ENCODE measurements around the gene CRYGD.

DNA sequence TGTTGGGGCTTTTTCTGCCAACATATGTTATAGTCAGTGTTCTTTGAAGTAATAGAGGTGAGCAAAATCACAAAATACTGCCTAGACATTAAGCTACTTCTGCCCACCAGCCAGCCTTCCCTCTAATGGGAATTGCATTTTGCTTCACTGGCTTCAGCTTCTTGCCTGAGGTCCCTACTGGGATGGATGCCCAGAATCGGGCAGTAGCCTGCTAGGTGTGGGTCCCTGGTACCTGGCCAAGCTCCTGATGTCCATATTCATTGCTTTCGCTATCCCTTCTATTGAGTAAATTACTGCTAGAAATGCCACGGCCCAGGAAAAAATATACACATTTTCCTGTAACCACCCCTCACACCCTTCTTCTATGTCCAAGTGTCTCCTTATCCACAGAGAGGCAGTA lies 27.0 kb downstream of the CRYGD start:
- TF ChIP-seq, protein P1, sequence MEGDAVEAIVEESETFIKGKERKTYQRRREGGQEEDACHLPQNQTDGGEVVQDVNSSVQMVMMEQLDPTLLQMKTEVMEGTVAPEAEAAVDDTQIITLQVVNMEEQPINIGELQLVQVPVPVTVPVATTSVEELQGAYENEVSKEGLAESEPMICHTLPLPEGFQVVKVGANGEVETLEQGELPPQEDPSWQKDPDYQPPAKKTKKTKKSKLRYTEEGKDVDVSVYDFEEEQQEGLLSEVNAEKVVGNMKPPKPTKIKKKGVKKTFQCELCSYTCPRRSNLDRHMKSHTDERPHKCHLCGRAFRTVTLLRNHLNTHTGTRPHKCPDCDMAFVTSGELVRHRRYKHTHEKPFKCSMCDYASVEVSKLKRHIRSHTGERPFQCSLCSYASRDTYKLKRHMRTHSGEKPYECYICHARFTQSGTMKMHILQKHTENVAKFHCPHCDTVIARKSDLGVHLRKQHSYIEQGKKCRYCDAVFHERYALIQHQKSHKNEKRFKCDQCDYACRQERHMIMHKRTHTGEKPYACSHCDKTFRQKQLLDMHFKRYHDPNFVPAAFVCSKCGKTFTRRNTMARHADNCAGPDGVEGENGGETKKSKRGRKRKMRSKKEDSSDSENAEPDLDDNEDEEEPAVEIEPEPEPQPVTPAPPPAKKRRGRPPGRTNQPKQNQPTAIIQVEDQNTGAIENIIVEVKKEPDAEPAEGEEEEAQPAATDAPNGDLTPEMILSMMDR (IDR thresholded peaks at IDR 0.05), result no peak
- TF ChIP-seq ZNF396 (CRISPR knock-in tag; IDR thresholded peaks at IDR 0.05; ENCODE audit: borderline replicate concordance), result no peak
- TF ChIP-seq, protein P2, sequence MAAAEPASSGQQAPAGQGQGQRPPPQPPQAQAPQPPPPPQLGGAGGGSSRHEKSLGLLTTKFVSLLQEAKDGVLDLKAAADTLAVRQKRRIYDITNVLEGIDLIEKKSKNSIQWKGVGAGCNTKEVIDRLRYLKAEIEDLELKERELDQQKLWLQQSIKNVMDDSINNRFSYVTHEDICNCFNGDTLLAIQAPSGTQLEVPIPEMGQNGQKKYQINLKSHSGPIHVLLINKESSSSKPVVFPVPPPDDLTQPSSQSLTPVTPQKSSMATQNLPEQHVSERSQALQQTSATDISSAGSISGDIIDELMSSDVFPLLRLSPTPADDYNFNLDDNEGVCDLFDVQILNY (CRISPR knock-in tag; IDR thresholded peaks at IDR 0.05), result no peak
- TF ChIP-seq ESRRA (CRISPR knock-in tag; IDR thresholded peaks at IDR 0.05; ENCODE audit: borderline replicate concordance), result no peak
- TF ChIP-seq, protein P3, sequence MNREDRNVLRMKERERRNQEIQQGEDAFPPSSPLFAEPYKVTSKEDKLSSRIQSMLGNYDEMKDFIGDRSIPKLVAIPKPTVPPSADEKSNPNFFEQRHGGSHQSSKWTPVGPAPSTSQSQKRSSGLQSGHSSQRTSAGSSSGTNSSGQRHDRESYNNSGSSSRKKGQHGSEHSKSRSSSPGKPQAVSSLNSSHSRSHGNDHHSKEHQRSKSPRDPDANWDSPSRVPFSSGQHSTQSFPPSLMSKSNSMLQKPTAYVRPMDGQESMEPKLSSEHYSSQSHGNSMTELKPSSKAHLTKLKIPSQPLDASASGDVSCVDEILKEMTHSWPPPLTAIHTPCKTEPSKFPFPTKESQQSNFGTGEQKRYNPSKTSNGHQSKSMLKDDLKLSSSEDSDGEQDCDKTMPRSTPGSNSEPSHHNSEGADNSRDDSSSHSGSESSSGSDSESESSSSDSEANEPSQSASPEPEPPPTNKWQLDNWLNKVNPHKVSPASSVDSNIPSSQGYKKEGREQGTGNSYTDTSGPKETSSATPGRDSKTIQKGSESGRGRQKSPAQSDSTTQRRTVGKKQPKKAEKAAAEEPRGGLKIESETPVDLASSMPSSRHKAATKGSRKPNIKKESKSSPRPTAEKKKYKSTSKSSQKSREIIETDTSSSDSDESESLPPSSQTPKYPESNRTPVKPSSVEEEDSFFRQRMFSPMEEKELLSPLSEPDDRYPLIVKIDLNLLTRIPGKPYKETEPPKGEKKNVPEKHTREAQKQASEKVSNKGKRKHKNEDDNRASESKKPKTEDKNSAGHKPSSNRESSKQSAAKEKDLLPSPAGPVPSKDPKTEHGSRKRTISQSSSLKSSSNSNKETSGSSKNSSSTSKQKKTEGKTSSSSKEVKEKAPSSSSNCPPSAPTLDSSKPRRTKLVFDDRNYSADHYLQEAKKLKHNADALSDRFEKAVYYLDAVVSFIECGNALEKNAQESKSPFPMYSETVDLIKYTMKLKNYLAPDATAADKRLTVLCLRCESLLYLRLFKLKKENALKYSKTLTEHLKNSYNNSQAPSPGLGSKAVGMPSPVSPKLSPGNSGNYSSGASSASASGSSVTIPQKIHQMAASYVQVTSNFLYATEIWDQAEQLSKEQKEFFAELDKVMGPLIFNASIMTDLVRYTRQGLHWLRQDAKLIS (CRISPR knock-in tag; IDR thresholded peaks at IDR 0.05; ENCODE audit: borderline replicate concordance), result no peak
- TF ChIP-seq KAT7 (CRISPR knock-in tag; IDR thresholded peaks at IDR 0.05; ENCODE audit: borderline replicate concordance), result no peak
- TF ChIP-seq, protein P4, sequence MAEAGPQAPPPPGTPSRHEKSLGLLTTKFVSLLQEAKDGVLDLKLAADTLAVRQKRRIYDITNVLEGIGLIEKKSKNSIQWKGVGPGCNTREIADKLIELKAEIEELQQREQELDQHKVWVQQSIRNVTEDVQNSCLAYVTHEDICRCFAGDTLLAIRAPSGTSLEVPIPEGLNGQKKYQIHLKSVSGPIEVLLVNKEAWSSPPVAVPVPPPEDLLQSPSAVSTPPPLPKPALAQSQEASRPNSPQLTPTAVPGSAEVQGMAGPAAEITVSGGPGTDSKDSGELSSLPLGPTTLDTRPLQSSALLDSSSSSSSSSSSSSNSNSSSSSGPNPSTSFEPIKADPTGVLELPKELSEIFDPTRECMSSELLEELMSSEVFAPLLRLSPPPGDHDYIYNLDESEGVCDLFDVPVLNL (CRISPR knock-in tag; IDR thresholded peaks at IDR 0.05; ENCODE audit: borderline replicate concordance, low read depth), result no peak
- TF ChIP-seq, protein P5, sequence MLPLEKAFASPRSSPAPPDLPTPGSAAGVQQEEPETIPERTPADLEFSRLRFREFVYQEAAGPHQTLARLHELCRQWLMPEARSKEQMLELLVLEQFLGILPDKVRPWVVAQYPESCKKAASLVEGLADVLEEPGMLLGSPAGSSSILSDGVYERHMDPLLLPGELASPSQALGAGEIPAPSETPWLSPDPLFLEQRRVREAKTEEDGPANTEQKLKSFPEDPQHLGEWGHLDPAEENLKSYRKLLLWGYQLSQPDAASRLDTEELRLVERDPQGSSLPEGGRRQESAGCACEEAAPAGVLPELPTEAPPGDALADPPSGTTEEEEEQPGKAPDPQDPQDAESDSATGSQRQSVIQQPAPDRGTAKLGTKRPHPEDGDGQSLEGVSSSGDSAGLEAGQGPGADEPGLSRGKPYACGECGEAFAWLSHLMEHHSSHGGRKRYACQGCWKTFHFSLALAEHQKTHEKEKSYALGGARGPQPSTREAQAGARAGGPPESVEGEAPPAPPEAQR (CRISPR knock-in tag; IDR thresholded peaks at IDR 0.05), result no peak
- TF ChIP-seq SP1 (CRISPR knock-in tag; conservative IDR thresholded peaks at IDR 0.05), result no peak
- TF ChIP-seq ELF4 (CRISPR knock-in tag; IDR thresholded peaks at IDR 0.05; ENCODE audit: low read depth), result no peak
- TF ChIP-seq ZNF121 (CRISPR knock-in tag; IDR thresholded peaks at IDR 0.05), result no peak
